Measurements from ENCODE around the gene ELF3.

- TF ChIP-seq EGR1 (IDR thresholded peaks at IDR 0.05; ENCODE audit: borderline replicate concordance, low read depth, low read length): no peak
- TF ChIP-seq SP4 (IDR thresholded peaks at IDR 0.05; ENCODE audit: low read length): no peak
- TF ChIP-seq USF2 (IDR thresholded peaks at IDR 0.05; ENCODE audit: low read length): no peak
- TF ChIP-seq SIN3A (conservative IDR thresholded peaks at IDR 0.05 in 1 of 2, IDR thresholded peaks at IDR 0.05 in 1 of 2; ENCODE audit: low read depth in 1 of 2, low read length in 2 of 2): no peak
- TF ChIP-seq MAX (IDR thresholded peaks at IDR 0.05): no peak
- TF ChIP-seq RFX5 (IDR thresholded peaks at IDR 0.05; ENCODE audit: borderline replicate concordance, low read depth, low read length): no peak
- TF ChIP-seq EZH2 (IDR thresholded peaks at IDR 0.05; ENCODE audit: low read depth, low read length, severe bottlenecking): no peak
- TF ChIP-seq KDM1A (IDR thresholded peaks at IDR 0.05; ENCODE audit: borderline replicate concordance, low read length): no peak
- TF ChIP-seq POLR2AphosphoS5 (IDR thresholded peaks at IDR 0.05; ENCODE audit: low read depth, low read length): no peak; the same call in 1 of the 2 replicates
Observed at GRCh38 chr1:202012544-202013478, 2.4 kb downstream of the ELF3 start.
